HepG2 (cell line): ENCODE data around the gene CNTNAP1.

Experiments
- CTCF ChIP-seq: sonication (generic); formaldehyde crosslinking; IDR thresholded peaks from 2 replicates; pipeline ENCODE4 v1.5.0; 2020; ENCODE audit warnings: mild to moderate bottlenecking, missing genetic modification reagents, moderate library complexity
- ISL2 ChIP-seq: sonication (generic); formaldehyde crosslinking; IDR thresholded peaks from 2 replicates; pipeline ENCODE4 v1.5.0; 2020; ENCODE audit warnings: missing genetic modification reagents
- JUNB ChIP-seq: sonication (generic); formaldehyde crosslinking; IDR thresholded peaks from 2 replicates; pipeline ENCODE4 v1.8.0; 2022; ENCODE audit warnings: missing genetic modification reagents, mild to moderate bottlenecking, borderline replicate concordance
- KDM5B ChIP-seq: sonication (generic); formaldehyde crosslinking; IDR thresholded peaks from 2 replicates; pipeline ENCODE4 v1.4.0; 2020; ENCODE audit warnings: missing genetic modification reagents, mild to moderate bottlenecking, borderline replicate concordance
- POLR2A ChIP-seq, 2 experiments: IDR thresholded peaks; 2 replicates each; pipeline ENCODE4 v1.6.1; 2011; ENCODE audit warnings: low read depth in 2 of 2, low read length in 2 of 2, mild to moderate bottlenecking in 1 of 2, moderate library complexity in 1 of 2; ENCODE audit not compliant: insufficient read depth in 1 of 2
- POLR2AphosphoS2 ChIP-seq: IDR thresholded peaks from 2 replicates; pipeline ENCODE4 v1.6.1; 2011; ENCODE audit warnings: low read depth, low read length, improper control_type of control experiment
- POLR2AphosphoS5 ChIP-seq: IDR thresholded peaks from 2 replicates; pipeline ENCODE4 v1.6.1; 2012; ENCODE audit warnings: low read depth, low read length
- REST ChIP-seq, 2 experiments: IDR thresholded peaks; 2 replicates each; pipeline ENCODE4 v1.6.1; 2011 to 2012; ENCODE audit warnings: low read length in 2 of 2, borderline replicate concordance in 1 of 2, low read depth in 1 of 2, mild to moderate bottlenecking in 1 of 2, moderate library complexity in 1 of 2
- ZBTB33 ChIP-seq: sonication (generic); formaldehyde crosslinking; IDR thresholded peaks from 2 replicates; pipeline ENCODE4 v1.4.0; 2020; ENCODE audit warnings: missing genetic modification reagents
- ZBTB44 ChIP-seq: sonication (generic); formaldehyde crosslinking; IDR thresholded peaks from 2 replicates; pipeline ENCODE4 v1.4.0; 2020; ENCODE audit warnings: missing genetic modification reagents
- ZFP36L1 ChIP-seq: sonication (generic); formaldehyde crosslinking; IDR thresholded peaks from 2 replicates; pipeline ENCODE4 v1.8.0; 2022; ENCODE audit warnings: mild to moderate bottlenecking, missing genetic modification reagents, moderate library complexity
- ZNF280D ChIP-seq: sonication (generic); formaldehyde crosslinking; IDR thresholded peaks from 2 replicates; pipeline ENCODE4 v1.5.1; 2020; ENCODE audit warnings: mild to moderate bottlenecking, missing genetic modification reagents
- ZNF577 ChIP-seq: sonication (generic); formaldehyde crosslinking; IDR thresholded peaks from 2 replicates; pipeline ENCODE4 v1.4.0; 2020; ENCODE audit warnings: mild to moderate bottlenecking, low read depth, missing genetic modification reagents, borderline replicate concordance
- ZNF605 ChIP-seq: sonication (generic); formaldehyde crosslinking; IDR thresholded peaks from 2 replicates; pipeline ENCODE4 v1.8.0; 2022; ENCODE audit warnings: mild to moderate bottlenecking, missing genetic modification reagents

GRCh38 chr17:42653179-42654124, 28.9 kb upstream of the CNTNAP1 start:
- TF ChIP-seq ZBTB33 (CRISPR knock-in tag) (peak; percentile 86), KDM5B (CRISPR knock-in tag) (peak; percentile 33; the same call in 1 of the 2 replicates), ZNF280D (no peak), ISL2 (no peak), ZNF605 (CRISPR knock-in tag) (no peak), ZNF577 (CRISPR knock-in tag) (no peak), CTCF (CRISPR knock-in tag) (no peak), POLR2AphosphoS5 (no peak), POLR2AphosphoS2 (no peak), POLR2A (IDR thresholded peaks at IDR 0.05; ENCODE audit: insufficient read depth in 1 of 2, low read depth in 2 of 2, low read length in 2 of 2) (no peak), ZBTB44 (no peak), JUNB (CRISPR knock-in tag) (no peak), REST (IDR thresholded peaks at IDR 0.05; ENCODE audit: borderline replicate concordance in 1 of 2, low read depth in 1 of 2, low read length in 2 of 2) (no peak), ZFP36L1 (CRISPR knock-in tag) (no peak)
